ENCODE data around the gene FAM9C. TPM values are rescaled to one million over a fixed set of nuclear protein-coding genes. Genes with fewer than 3 reads are reported as not detected.
A peak's percentile ranks its signal among the peaks of the same experiment; 100 is the strongest.
"Not testable (repeated sequence)": the region's sequence is repeated elsewhere in the genome, so short reads cannot be mapped to it uniquely, and the experiment has no call there.

Gene FAM9C
- total RNA-seq, 1 donor from 2014 or later: not detected

- Mint-ChIP-seq H3K9me3 (ENCODE audit: unreplicated experiment) (peaks cover 16% of the 10 kb centered on the region), H3K4me3 (ENCODE audit: unreplicated experiment) (no peak overlapping the region), H3K27me3 (ENCODE audit: unreplicated experiment) (no peaks in the 10 kb centered on the region), H3K4me1 (ENCODE audit: unreplicated experiment) (peaks cover 14% of the 10 kb centered on the region), H3K27ac (ENCODE audit: unreplicated experiment) (no peak overlapping the region), H3K36me3 (ENCODE audit: unreplicated experiment) (peaks cover 2% of the 10 kb centered on the region)
- DNase-seq (ENCODE audit: extremely low spot score, unreplicated experiment): no peak
- TF ChIP-seq, protein P1, sequence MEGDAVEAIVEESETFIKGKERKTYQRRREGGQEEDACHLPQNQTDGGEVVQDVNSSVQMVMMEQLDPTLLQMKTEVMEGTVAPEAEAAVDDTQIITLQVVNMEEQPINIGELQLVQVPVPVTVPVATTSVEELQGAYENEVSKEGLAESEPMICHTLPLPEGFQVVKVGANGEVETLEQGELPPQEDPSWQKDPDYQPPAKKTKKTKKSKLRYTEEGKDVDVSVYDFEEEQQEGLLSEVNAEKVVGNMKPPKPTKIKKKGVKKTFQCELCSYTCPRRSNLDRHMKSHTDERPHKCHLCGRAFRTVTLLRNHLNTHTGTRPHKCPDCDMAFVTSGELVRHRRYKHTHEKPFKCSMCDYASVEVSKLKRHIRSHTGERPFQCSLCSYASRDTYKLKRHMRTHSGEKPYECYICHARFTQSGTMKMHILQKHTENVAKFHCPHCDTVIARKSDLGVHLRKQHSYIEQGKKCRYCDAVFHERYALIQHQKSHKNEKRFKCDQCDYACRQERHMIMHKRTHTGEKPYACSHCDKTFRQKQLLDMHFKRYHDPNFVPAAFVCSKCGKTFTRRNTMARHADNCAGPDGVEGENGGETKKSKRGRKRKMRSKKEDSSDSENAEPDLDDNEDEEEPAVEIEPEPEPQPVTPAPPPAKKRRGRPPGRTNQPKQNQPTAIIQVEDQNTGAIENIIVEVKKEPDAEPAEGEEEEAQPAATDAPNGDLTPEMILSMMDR (IDR thresholded peaks at IDR 0.05): no peak
Measured at GRCh38 chrX:13067773-13068172, 23.4 kb upstream of the FAM9C start.

DNA sequence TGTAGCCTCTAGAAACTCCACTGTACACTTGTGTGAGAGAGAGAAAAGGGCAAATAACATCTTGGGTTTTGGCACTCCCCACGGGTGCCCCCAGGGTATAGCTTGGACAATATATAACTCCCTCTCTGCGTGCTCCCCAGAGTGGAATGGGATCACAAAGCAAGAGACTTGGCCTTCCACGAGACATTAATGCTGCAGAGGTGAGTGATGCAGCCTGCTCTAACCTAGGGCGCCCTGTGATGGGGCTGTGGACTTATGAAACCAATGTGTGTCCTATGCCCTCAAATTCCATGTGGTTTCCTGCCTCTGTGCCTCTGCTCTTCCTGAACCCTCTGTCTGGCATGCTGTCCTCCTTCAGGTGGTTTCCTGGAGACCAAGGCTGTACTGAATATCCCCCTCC is 22.0 kb upstream of the FAM9C start:
- peaks cover 14% of the 10 kb centered on the region for H3K4me1 Mint-ChIP-seq (ENCODE audit: unreplicated experiment)
- peaks cover 2% of the 10 kb centered on the region for H3K36me3 Mint-ChIP-seq (ENCODE audit: unreplicated experiment)
- no peak for DNase-seq (ENCODE audit: extremely low spot score, unreplicated experiment)
- peaks cover 13% of the 10 kb centered on the region for H3K9me3 Mint-ChIP-seq (ENCODE audit: unreplicated experiment)
- H3K27me3 Mint-ChIP-seq (ENCODE audit: unreplicated experiment): no peaks in the 10 kb centered on the region
- no peak overlapping the region for H3K27ac Mint-ChIP-seq (ENCODE audit: unreplicated experiment)
- TF ChIP-seq, protein P1 (IDR thresholded peaks at IDR 0.05): no peak
- H3K4me3 Mint-ChIP-seq (ENCODE audit: unreplicated experiment): no peak overlapping the region

GRCh38 chrX:13064599-13065143 is 20.3 kb upstream of the FAM9C start:
- Mint-ChIP-seq H3K27me3 (ENCODE audit: unreplicated experiment) (no peaks in the 10 kb centered on the region), H3K4me3 (ENCODE audit: unreplicated experiment) (no peak overlapping the region), H3K9me3 (ENCODE audit: unreplicated experiment) (peaks cover 15% of the 10 kb centered on the region), H3K27ac (ENCODE audit: unreplicated experiment) (peak overlapping the region; percentile 62), H3K36me3 (ENCODE audit: unreplicated experiment) (peaks cover 2% of the 10 kb centered on the region), H3K4me1 (ENCODE audit: unreplicated experiment) (peaks cover 21% of the 10 kb centered on the region)
- TF ChIP-seq, protein P1 (IDR thresholded peaks at IDR 0.05): no peak
- DNase-seq (ENCODE audit: extremely low spot score, unreplicated experiment): no peak

GRCh38 chrX:13063124-13063523 is 18.7 kb upstream of the FAM9C start:
- DNase-seq (ENCODE audit: extremely low spot score, unreplicated experiment); H3K4me3 Mint-ChIP-seq (ENCODE audit: unreplicated experiment); H3K36me3 Mint-ChIP-seq (ENCODE audit: unreplicated experiment); H3K27me3 Mint-ChIP-seq (ENCODE audit: unreplicated experiment); H3K27ac Mint-ChIP-seq (ENCODE audit: unreplicated experiment); H3K9me3 Mint-ChIP-seq (ENCODE audit: unreplicated experiment): not testable (repeated sequence)
- H3K4me1 Mint-ChIP-seq (ENCODE audit: unreplicated experiment): peaks cover 26% of the 10 kb centered on the region

GRCh38 chrX:13062331-13062730 is 17.9 kb upstream of the FAM9C start:
- H3K36me3 Mint-ChIP-seq (ENCODE audit: unreplicated experiment); H3K4me3 Mint-ChIP-seq (ENCODE audit: unreplicated experiment); H3K27me3 Mint-ChIP-seq (ENCODE audit: unreplicated experiment); DNase-seq (ENCODE audit: extremely low spot score, unreplicated experiment); H3K9me3 Mint-ChIP-seq (ENCODE audit: unreplicated experiment); H3K27ac Mint-ChIP-seq (ENCODE audit: unreplicated experiment): not testable (repeated sequence)
- H3K4me1 Mint-ChIP-seq (ENCODE audit: unreplicated experiment): peaks cover 26% of the 10 kb centered on the region

GRCh38 chrX:13061215-13061708 is 16.8 kb upstream of the FAM9C start:
- H3K36me3 Mint-ChIP-seq (ENCODE audit: unreplicated experiment); H3K9me3 Mint-ChIP-seq (ENCODE audit: unreplicated experiment); H3K27me3 Mint-ChIP-seq (ENCODE audit: unreplicated experiment); H3K4me3 Mint-ChIP-seq (ENCODE audit: unreplicated experiment); DNase-seq (ENCODE audit: extremely low spot score, unreplicated experiment); H3K27ac Mint-ChIP-seq (ENCODE audit: unreplicated experiment): not testable (repeated sequence)
- H3K4me1 Mint-ChIP-seq (ENCODE audit: unreplicated experiment): peaks cover 26% of the 10 kb centered on the region

All from osteocyte (in vitro differentiated cells).